CD4-positive, alpha-beta T cell treated with Interleukin-17A for 1 hour (primary cell): Measurements from ENCODE around the gene ARHGAP24.
"Not testable (repeated sequence)": the region's sequence is repeated elsewhere in the genome, so short reads cannot be mapped to it uniquely, and the experiment has no call there.

Experiments
- DNase-seq: peaks from one replicate; pipeline ENCODE4 v3.0.0-alpha.2; 2020

The ARHGAP24 gene

DNA sequence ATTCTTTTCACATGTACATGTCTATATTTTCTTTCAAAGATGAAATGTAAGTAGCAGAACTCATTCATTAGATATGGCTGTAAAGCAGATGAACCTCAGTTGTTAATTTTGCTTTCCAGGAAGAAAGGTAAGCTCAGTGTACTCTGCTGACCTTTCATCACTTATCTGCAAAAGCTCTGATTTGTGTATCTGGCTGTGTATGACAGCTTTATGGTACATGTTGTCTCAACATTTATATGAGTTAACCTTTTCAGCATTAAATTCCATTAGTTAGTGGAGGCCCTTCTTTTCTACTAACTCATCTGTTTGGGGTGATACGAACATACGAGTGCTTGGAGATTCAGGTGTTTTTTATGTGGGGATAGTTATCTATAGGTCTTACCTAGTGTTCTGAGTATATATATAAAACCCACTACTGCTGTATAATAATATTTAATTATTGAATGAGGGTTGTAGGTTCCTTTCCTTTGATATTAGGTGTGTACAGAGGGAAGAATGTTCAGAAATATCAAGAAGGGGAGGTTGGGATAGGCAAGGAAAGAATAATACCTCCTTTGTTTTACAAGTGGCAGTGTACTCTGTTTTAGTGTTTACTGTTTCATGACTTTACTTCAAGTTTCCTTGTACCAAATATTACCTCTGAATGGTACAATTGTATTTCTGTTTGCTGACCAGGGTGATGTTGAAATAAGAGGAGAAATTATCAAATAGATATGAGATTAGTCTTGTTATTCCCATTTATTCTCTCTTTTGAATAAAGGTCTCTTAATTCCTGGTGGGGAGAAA lies 395.5 kb downstream of the ARHGAP24 start:
- no peak for DNase-seq

DNA sequence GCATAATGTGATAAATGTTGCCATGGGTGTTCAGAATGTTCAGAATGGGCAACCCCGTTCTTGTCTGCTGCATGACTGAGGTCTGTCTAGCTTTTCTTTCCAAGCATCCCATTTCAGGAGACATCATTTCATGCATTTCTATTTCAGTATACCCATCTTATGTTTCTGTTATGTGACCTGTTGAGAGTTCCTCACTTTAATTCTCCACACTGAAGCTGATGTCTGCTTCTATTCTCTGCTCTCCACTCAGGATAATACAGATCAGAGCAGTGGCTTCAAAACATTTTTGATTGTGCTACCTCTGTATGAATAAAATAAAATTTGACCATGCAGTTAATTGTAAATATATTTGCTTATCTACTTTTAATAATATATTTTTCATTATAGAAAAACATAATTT lies 398.6 kb downstream of the ARHGAP24 start:
- DNase-seq = no peak

DNA sequence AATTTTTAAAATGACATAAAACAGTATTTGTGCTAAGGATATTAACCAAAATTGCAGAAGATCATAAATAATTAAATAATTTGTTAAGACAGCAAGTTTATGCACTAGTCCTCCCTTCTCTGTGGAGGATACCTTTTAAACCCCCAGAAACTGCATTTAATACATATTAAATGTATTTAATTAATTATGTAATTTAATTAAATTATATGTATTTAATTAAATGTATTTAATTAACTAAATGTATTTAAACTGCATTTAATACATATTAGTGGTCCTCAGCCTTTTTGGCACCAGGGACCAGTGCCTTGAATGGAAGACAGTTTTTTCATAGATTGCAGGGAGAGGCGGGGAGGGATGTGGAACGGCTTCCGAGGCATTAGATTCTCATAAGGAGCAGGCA lies 404.6 kb downstream of the ARHGAP24 start:
- DNase-seq = no peak

DNA sequence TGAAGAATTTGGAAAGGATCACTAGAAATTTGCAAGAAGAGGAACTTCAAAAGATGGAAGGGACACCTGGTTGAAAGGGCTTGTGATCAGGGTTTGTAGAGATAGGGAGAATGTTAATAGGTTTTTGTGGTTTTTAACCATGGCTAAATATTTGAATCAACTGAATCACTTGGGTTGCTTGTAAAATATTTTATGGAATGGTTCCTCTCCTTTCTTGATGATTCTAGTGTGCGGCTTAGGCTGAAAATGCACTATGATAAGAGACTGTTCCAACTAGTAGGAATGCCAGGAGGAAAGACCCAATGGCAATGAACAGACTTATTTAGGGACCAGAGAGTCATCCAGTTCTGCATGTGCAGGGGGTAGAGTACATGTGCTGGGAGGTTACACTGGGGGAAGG lies 408.2 kb downstream of the ARHGAP24 start:
- DNase-seq = no peak

DNA sequence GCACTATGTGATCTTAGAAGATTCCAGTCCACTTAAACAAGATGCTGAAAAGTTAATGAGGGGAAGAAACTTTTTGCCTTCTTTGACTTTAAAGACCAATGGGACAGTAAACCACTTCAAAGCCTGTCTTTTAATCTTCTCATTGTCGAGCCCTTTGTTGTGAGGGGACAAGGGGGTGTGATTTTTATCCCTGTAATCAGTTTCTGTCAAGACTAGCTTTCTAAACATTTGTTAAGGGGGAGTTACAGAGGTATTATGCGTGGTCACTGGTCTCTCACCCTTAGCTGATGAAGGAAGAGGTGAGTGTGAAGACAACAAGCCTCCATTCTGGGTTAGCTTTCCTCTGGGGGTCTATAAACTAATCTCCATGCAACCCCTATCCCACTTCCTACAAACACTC lies 409.3 kb downstream of the ARHGAP24 start:
- no peak for DNase-seq

DNA sequence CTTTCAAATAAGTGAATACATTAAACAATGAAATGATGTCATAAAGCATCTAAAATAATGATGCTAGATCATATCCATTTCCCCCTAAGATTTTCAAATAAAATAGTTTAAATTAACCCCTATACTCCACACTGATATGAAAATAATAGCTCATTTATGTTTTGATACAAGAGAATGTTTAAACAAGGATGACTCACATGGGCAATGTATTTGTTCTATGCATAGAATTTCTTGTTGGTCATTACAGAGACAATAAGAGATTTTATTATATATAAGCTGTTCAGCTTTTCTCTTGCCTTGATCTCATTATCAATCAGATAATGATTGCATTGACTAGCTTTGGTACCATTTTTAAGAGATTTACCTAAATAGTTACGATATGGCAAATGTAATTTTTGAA lies 411.7 kb downstream of the ARHGAP24 start:
- DNase-seq = no peak

DNA sequence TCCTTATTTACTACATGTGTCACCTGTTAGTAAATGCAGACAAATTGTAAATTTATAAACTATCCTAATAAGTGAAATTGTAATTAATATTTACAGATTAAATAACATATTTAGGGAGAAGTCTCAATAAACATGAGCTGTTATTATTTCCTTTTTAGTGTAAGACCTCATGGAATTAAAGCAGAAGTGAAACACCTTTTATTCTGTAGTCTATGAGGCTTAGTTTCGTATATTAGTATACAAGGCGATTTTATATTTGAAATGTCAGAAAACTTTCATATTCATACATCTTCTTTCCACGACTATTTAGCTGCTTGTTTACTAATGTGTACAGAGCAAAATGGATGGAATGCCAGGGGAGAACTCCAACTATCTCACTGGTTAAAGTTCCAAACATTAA lies 414.4 kb downstream of the ARHGAP24 start:
- DNase-seq = no peak

DNA sequence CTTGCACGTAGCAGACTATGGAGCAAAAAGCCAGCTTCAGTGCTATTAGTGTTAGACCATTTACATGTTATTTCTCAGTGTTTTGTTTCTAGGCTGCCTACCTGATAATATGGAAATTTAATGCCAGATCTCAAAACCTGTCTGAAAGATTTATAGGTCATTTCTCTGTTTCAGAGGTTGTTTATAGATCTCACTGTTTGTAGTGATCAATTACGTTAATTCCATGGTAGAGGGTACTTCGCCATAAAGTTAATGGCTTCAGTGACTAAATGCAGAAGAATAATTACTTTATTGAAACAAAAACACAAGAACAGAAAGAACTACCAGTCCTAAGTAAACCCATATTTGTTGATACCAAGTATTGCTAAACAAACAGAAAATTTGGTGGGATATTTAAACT lies 420.8 kb downstream of the ARHGAP24 start:
- DNase-seq = no peak

DNA sequence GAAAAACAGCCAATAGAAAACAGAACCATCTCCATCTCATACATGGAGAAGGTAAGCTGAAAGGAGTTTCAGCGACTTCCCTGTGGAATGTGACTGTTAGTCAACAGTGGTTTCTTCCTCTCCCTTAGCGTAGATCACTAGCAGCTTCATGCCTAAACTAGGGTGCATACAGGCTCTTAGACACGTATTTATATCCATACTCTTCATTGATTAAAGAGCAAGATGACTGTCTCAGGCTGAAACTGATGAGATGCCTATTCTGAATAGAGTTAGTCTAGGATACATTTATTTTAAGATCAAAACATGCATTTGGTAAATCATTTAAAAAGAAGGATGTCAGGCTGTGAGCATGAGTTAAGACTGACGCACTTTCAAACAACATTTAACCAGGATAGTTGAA lies 423.3 kb downstream of the ARHGAP24 start:
- DNase-seq = no peak

DNA sequence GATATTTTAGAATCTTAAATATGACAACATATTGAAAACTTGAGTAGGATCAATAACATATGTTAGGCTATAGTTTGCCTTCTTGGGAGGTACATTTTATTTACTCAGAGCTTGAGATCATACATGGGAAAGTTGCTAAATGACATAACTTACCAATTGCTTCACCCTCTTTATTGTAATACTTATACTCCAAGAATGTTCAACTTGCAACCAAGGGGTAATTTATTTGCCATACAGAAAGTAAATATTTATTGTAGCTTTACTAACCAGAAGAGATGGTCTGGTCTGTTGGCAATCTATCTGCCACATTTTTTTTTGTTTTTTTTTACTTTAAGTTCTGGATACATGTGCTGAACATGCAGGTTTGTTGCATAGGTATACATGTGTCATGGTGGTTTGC lies 426.6 kb downstream of the ARHGAP24 start:
- no peak for DNase-seq

DNA sequence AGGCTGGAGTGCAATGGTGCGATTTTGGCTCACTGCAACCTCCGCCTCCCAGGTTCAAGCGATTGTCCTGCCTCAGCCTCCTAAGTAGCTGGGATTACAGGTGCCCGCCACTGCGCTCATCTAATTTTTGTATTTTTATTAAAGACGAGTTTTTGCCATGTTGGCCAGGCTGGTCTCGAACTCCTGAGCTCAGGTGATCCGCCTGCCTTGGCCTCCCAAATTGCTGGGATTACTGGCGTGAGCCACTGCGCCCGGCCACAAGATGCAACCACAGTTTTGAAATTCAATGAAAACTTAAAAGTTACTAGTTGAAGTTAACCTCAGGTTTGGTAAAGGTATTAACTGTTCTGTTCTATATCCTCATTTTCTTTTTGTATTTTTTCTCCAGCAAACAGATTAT lies 427.7 kb downstream of the ARHGAP24 start:
- DNase-seq = not testable (repeated sequence)

DNA sequence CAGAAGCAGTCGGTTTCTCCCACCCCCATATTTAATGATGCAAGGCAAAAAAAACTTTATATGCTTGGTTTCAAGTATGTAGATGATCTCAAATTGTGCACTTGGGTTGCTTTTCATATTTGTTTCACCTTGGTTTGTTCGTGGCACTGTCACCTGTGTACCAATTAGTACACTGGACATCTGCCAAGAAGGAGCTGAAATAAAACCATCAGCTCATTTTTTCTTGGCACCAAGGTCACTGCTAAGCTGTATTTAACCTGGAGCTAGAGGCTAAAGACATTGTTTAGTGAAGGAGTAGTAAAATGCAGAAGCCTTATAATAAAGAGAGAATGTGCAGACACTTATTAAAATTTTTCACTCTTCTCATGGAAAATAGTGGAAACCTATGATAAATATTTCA lies 430.8 kb downstream of the ARHGAP24 start:
- no peak for DNase-seq

DNA sequence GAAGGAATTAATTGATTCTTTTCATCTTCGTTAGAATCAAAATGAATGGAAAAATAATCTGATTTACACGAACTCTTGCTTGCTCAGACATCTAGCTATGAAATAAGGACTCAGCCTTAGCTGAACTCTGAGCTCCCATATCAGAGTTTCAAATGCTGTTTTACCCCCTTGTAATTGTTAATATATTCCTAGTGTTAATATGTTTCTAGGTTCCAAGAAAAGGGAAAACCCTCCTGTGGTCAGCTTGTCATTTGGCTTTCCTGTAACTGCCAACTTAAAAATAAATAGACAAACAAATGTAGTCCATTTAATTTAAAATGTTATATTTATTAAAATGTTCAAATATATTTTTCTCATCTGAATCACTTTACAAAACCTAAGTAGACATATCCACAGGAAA lies 432.1 kb downstream of the ARHGAP24 start:
- DNase-seq = no peak

DNA sequence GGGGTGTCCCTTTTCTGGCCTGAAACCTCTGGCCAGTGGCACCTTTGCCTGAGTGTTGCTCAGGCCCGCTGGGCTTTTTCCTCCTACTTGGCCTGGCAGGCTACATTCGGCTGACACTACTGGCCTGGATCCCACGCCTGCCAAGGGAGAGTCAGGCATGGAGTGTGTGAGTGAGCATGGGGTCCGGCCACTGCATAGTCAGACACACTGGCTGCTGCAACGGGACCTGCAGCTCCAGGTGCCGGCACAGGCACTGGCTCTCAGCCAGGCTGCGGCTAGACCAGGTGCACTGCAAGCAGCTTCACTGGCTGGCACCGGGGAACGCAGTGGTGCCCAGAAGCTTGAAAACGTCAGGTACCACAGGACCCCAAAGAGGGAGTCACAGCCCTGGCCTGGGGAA lies 434.9 kb downstream of the ARHGAP24 start:
- DNase-seq = no peak

DNA sequence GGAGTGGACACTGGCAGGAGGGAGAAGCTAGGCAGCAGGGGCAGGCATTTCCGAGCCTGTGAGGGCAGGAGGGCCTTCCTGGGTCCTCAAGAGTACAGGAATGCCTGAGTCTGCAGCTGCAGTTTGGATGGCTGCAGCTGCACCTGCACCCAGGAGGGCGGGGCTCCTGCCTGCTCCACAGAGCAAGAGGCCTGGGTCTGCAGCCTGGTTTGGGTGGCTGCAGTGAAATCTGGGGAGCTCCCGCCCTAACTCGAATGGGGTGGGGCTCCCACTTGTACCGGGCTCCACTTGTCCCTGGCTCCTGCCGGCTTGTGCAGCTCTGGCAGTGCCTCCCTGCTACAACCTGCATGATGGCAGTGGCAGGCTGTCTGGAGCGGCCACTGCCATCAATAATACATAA lies 436.0 kb downstream of the ARHGAP24 start:
- no peak for DNase-seq

DNA sequence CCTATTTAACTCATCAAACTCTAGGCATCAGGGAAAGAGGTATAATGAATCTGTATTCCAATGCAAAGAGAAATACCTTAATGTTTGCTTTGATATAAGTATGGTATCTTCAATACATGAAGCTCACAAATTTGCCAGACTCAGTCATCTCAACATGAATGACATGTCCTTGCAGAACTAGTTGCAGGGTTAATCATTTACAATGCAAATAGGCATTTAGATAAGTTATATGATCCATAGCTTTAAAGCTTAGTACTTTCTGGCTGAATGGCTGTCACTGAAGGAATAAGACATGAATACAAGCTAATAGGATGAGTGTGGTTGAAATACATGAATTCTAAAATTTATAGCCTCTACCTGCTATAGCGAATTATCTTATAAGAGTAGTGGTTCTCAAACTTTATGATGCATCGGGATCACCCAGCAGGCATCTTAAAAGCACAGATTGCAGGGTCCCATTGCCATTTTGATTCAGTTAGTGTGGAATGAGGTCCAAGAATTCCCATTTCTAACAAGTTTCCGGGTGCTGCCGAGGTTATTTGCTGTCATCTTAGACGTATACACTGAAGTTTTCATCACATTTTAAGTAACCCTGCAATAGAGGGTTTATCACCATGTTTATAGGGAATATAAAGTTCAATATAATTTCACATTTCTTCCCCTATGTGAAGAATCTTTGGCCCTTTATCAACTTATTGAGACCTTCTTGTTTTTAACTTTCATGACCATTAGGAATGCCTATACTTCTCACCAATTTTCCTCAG lies 439.2 kb downstream of the ARHGAP24 start:
- DNase-seq = no peak

DNA sequence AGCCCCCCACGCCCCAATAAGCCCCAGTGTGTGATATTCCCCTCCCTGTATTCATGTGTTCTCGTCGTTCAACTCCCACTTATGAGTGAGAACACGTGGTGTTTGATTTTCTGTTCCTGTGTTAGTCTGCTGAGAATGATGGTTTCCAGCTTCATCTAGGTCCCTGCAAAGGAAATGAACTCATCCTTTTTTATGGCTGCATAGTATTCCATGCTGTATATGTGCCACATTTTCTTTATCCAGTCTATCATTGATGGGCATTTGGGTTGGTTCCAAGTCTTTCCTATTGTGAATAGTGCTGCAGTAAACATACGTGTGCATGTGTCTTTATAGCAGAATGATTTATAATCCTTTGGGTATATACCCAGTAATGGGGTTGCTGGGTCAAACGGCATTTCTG lies 440.6 kb downstream of the ARHGAP24 start:
- not testable (repeated sequence) for DNase-seq

DNA sequence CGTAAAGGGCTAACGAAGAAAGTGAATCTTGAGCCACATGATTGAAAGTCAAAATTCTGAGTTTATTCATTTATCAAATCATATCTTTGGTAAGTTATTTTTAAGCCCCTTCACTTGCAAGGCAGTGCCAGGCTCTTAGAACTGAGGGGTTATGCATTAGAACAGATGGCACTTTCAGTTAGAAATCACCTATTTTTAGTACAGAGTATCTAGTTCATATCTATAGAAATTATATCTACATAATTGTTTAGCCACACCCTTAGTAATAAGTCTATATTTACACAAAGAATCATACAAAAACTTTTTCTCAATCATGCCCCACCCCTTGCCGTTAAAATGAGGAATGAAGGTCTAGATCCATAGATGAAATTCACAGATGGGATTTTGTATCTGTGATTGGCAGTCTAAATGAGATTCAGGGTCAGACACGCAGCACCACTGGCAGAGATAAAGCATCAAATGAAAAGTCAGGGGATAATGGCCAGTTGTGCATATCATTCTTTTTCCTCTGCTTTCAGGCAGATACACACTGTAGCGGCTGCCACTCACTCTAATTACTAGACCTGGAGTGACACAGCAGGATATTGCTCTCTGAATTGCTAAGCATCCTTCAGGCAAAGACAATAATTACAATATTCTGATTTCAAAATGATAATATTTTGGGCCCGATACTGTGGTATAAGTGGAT lies 444.4 kb downstream of the ARHGAP24 start:
- no peak for DNase-seq

DNA sequence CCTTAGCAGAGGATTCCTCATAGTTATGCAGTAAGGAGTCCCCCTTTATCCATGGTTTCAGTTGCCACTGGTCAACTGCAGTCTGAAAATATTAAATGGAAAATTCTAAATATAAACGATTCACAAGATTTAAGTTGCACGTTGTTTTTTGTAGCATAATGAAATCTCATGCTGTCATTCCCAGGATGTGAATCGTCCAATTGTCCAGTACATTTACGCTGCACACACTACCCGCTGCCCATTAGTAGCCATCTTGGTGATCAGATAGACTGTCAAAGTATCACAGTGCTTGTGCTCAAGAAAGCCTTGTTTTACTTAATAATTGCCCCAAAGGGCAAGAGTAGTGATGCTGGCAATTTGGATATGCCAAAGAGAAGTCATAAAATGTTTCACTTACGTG lies 450.1 kb downstream of the ARHGAP24 start:
- no peak for DNase-seq

DNA sequence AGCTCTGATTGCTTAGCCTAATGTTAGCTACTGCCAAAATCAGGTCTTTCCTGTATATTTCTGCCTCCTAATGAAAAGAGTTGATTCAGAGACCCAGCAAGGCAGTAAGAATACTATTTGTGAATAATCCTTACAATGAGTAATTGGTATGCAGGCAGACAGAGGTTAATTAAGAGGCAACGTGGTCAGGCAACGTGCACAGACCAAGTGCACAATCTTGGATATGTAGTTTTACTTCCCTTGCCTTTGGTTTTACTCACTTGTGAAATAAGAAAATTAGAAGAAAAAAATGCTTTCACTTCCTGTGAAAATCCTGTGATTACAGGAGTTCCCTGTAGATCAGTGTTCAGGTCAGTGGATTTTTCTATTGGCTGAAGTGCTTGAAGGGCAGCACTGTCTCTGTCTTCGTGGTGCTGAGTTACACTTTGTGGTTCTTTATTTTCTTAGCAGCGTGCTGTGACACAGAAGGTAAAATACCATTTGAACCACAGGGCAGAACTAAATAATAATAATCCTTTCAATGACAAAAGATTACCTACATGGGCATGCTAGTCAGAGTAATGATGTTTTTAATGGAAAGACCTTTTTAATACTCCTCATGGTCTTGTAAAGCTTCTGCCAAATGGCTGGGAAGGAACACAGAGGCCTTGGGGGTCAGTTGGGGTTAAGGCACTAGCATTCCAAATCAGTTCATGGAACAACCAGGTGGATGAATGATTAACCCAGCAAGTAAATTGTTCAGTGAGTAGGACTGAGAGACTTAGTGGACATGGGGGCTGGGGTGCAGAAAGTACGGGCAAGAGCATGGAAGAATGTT lies 454.0 kb downstream of the ARHGAP24 start:
- no peak for DNase-seq

DNA sequence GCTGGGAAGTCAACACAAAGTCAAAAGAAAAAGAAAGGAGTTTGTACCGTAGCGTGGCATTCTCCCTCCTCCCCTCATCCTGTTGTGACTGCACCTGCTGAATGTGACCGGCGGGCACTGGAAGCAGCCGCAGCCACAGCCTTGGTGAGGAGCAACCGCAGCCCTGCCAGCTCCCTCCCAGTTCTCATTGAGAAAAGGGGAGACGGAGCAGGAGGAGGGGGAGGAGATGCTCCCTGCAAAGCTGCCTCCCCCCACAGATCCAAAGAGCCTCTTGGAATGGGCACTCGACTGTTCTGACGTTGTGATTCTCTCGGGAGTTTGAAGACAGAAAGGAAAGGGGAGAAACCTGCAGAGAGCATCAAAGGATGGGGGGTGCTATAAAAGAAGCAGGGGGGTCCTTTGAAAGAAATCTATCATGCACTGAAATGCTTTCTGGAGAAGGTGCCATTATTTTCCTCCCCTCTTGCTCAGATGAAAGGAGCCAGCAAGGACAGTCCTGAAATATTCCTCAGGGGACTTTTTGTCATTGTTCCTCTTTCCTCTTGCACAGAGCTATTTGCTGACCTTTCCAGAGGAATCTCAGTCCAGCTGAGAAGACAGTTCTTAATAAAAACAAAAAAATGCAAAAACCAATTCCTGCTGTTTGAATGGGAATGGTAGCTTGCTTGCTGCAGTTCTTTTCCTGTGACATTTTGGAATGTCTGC lies 455.2 kb downstream of the ARHGAP24 start:
- no peak for DNase-seq

DNA sequence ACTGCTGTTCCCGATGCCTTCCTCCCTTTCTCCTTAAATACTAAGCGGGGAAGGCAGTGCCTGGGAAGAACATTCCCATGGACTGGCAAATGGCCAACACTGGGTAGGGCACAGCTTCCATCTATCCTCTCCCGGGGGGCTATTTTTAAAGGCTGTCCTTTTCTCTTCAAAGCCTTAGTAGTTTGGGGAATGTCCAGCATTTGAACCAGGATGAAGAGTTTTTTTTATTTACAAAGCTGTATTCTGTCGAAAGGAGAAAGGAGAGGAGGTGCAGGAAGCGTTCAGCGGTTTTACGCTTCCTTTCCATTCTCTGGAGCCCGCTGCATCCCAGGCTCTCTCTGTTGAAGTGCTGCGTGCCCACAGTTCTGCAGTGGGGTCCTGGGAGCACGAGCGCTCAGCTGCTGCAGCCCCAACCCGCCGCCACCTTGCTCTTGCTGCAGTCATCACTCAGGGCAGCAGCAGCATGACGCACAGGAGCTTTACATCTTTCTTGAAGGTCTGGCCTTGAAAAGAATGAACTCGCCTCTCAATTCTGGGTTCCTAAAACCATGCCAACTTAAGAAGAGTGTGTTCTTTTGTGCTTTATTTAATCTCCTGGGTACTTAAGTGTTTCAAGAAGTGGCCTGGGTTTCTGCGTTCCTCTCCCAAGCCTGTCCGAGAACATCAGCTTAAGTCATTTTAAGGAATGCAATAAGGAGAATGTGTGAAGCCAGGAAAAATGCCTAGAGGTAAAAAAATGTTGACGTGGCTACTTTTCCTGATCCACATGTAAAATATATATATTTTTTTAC lies 457.7 kb downstream of the ARHGAP24 start:
- DNase-seq = no peak
